BLaER1 (cell line): Measurements from ENCODE around the gene MMP20.

Source experiments
- H3K27ac ChIP-seq: shearing (Covaris generic); formaldehyde crosslinking; 2 replicates; pipeline ENCODE4 v1.8.1; 2022
- H3K27me3 ChIP-seq: shearing (Covaris generic); formaldehyde crosslinking; 2 replicates; pipeline ENCODE4 v1.8.1; 2022
- H3K36me3 ChIP-seq: shearing (Covaris generic); formaldehyde crosslinking; 2 replicates; pipeline ENCODE4 v1.8.1; 2022
- H3K4me1 ChIP-seq: shearing (Covaris generic); formaldehyde crosslinking; 2 replicates; pipeline ENCODE4 v1.8.1; 2022
- H3K4me2 ChIP-seq: shearing (Covaris generic); formaldehyde crosslinking; 2 replicates; pipeline ENCODE4 v1.8.1; 2022
- H3K4me3 ChIP-seq: shearing (Covaris generic); formaldehyde crosslinking; 2 replicates; pipeline ENCODE4 v1.8.1; 2022
- H3K9ac ChIP-seq: shearing (Covaris generic); formaldehyde crosslinking; 2 replicates; pipeline ENCODE4 v1.8.1; 2022
- H3K9me3 ChIP-seq: shearing (Covaris generic); formaldehyde crosslinking; 2 replicates; pipeline ENCODE4 v1.8.1; 2022
- H4K20me1 ChIP-seq: shearing (Covaris generic); formaldehyde crosslinking; 2 replicates; pipeline ENCODE4 v1.8.1; 2022
- Cebpa-rat ChIP-seq: shearing (Covaris generic); IDR thresholded peaks from 2 replicates; pipeline ENCODE4 v1.8.1; 2022

The MMP20 gene

DNA sequence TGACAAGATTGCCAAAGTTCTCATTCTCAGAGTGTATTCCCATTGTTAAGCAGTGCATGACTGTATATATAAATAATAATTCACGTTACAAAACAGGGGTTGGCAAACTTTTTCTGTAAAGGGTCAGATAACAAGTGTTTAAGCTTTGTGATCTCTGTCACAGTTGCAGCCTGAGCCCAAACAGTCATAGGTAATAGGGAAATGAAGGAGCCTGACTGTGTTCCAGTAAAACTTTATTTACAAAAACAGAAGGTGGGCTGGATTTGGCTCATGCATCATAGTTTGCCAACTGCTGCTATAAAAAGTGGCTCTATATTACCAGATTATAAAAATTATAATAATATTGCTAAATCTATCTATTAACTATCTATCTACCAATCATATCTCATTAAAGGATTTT is 98.1 kb downstream of the MMP20 start:
- Histone ChIP-seq H3K4me2 (no peak overlapping the region), H3K4me3 (no peak overlapping the region), H3K9ac (no peak overlapping the region), H3K36me3 (no peaks in the 10 kb centered on the region), H3K9me3 (no peaks in the 10 kb centered on the region), H3K4me1 (peaks cover 10% of the 10 kb centered on the region), H3K27ac (no peak overlapping the region), H4K20me1 (no peaks in the 10 kb centered on the region), H3K27me3 (no peaks in the 10 kb centered on the region)
- TF ChIP-seq Cebpa-rat = no peak
